Measurements from ENCODE around the gene FAM168A. TPM values are rescaled to one million over a fixed set of nuclear protein-coding genes. Genes with fewer than 3 reads are reported as not detected.

The FAM168A gene
- total RNA-seq, 2 donors from 2014 or later = 34.0 to 36.0 TPM

- ATAC-seq (ENCODE audit: insufficient number of reproducible peaks, low FRiP score, low read depth) = no peak
- H3K4me1 ChIP-seq (ENCODE audit: control insufficient read depth in 1 of 2, low read depth in 2 of 2) = peaks cover 0 to 6% of the 10 kb centered on the region in 2 donors
- no peaks in the 10 kb centered on the region for H3K36me3 ChIP-seq
- TF ChIP-seq, protein P1, sequence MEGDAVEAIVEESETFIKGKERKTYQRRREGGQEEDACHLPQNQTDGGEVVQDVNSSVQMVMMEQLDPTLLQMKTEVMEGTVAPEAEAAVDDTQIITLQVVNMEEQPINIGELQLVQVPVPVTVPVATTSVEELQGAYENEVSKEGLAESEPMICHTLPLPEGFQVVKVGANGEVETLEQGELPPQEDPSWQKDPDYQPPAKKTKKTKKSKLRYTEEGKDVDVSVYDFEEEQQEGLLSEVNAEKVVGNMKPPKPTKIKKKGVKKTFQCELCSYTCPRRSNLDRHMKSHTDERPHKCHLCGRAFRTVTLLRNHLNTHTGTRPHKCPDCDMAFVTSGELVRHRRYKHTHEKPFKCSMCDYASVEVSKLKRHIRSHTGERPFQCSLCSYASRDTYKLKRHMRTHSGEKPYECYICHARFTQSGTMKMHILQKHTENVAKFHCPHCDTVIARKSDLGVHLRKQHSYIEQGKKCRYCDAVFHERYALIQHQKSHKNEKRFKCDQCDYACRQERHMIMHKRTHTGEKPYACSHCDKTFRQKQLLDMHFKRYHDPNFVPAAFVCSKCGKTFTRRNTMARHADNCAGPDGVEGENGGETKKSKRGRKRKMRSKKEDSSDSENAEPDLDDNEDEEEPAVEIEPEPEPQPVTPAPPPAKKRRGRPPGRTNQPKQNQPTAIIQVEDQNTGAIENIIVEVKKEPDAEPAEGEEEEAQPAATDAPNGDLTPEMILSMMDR (IDR thresholded peaks at IDR 0.05) = no peak
- H3K27me3 ChIP-seq (replicated peaks; ENCODE audit: insufficient read depth) = no peaks in the 10 kb centered on the region
- H3K9me3 ChIP-seq = no peaks in the 10 kb centered on the region
- H3K4me3 ChIP-seq = no peak overlapping the region
- H3K27ac ChIP-seq = no peak overlapping the region
- DNase-seq (ENCODE audit: low spot score) = no peak
Measured at GRCh38 chr11:73622926-73623593, 25.1 kb upstream of the FAM168A start.

DNA sequence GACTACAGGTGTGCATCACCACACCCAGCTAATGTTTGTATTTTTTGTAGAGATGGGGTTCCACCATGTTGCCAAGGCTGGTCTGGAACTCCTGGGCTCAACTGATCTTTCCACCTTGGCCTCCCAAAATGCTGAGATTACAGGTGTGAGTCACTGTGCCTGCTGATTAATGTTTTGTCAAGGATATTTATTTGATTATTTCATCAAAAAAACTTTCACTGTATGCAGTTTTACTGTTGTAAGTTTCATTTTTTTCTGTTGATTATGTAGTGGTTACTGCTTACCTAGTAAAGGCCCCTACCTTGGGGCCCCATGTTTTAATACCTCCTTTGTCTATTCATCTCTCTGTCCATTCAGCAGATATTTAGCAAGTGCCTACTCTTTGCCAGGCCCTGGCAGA lies 16.7 kb upstream of the FAM168A start:
- Histone ChIP-seq H3K27me3 (replicated peaks; ENCODE audit: insufficient read depth) (no peaks in the 10 kb centered on the region), H3K9me3 (no peaks in the 10 kb centered on the region), H3K4me3 (no peak overlapping the region), H3K27ac (no peak overlapping the region), H3K4me1 (ENCODE audit: control insufficient read depth in 1 of 2, low read depth in 2 of 2) (no peaks in the 10 kb centered on the region), H3K36me3 (no peaks in the 10 kb centered on the region)
- no peak for ATAC-seq (ENCODE audit: insufficient number of reproducible peaks, low FRiP score, low read depth)
- no peak for DNase-seq (ENCODE audit: low spot score)
- TF ChIP-seq, protein P1 (IDR thresholded peaks at IDR 0.05) = no peak

GRCh38 chr11:73612601-73613140 lies 14.8 kb upstream of the FAM168A start:
- TF ChIP-seq, protein P1 (IDR thresholded peaks at IDR 0.05) = no peak
- no peak for ATAC-seq (ENCODE audit: insufficient number of reproducible peaks, low FRiP score, low read depth)
- DNase-seq (ENCODE audit: low spot score) = no peak
- no peaks in the 10 kb centered on the region for H3K36me3 ChIP-seq
- H3K27ac ChIP-seq = no peak overlapping the region
- no peaks in the 10 kb centered on the region for H3K4me1 ChIP-seq (ENCODE audit: control insufficient read depth in 1 of 2, low read depth in 2 of 2)
- H3K27me3 ChIP-seq (replicated peaks; ENCODE audit: insufficient read depth) = no peaks in the 10 kb centered on the region
- H3K9me3 ChIP-seq = no peaks in the 10 kb centered on the region
- H3K4me3 ChIP-seq = no peak overlapping the region

GRCh38 chr11:73598719-73599379 lies 937 bp upstream of the FAM168A start:
- Histone ChIP-seq H3K4me1 (ENCODE audit: control insufficient read depth in 1 of 2, low read depth in 2 of 2) (peaks cover 12 to 13% of the 10 kb centered on the region in 2 donors), H3K9me3 (no peaks in the 10 kb centered on the region), H3K27ac (peak overlapping the region; percentile 53 to 70), H3K36me3 (no peaks in the 10 kb centered on the region), H3K4me3 (peak overlapping the region; percentile 96), H3K27me3 (replicated peaks; ENCODE audit: insufficient read depth) (no peaks in the 10 kb centered on the region)
- TF ChIP-seq, protein P1 (IDR thresholded peaks at IDR 0.05) = no peak
- DNase-seq (ENCODE audit: low spot score) (no peak), ATAC-seq (ENCODE audit: insufficient number of reproducible peaks, low FRiP score, low read depth) (no peak)

- TF ChIP-seq, protein P1 (IDR thresholded peaks at IDR 0.05) = no peak
- no peaks in the 10 kb centered on the region for H3K36me3 ChIP-seq
- peak overlapping the region; percentile 96 for H3K4me3 ChIP-seq
- ATAC-seq (ENCODE audit: insufficient number of reproducible peaks, low FRiP score, low read depth) = peak; percentile 2
- peaks cover 12 to 13% of the 10 kb centered on the region in 2 donors for H3K4me1 ChIP-seq (ENCODE audit: control insufficient read depth in 1 of 2, low read depth in 2 of 2)
- H3K9me3 ChIP-seq = no peaks in the 10 kb centered on the region
- DNase-seq (ENCODE audit: low spot score) = peak; percentile 2
- H3K27ac ChIP-seq = peak overlapping the region in 1 of 2 donors; percentile 53
- no peaks in the 10 kb centered on the region for H3K27me3 ChIP-seq (replicated peaks; ENCODE audit: insufficient read depth)
Measured at GRCh38 chr11:73597336-73597955, 466 bp downstream of the FAM168A start.
